ENCODE results near the gene MYBBP1A. TPM values are rescaled to one million over a fixed set of nuclear protein-coding genes. Genes with fewer than 3 reads are reported as not detected.

MYBBP1A gene
- total and polyA plus RNA-seq, 2 of the 8 experiments (the other 6 are each of a cell fraction or from before 2014, with no cell fraction given), result 46.8 to 151 TPM

DNA sequence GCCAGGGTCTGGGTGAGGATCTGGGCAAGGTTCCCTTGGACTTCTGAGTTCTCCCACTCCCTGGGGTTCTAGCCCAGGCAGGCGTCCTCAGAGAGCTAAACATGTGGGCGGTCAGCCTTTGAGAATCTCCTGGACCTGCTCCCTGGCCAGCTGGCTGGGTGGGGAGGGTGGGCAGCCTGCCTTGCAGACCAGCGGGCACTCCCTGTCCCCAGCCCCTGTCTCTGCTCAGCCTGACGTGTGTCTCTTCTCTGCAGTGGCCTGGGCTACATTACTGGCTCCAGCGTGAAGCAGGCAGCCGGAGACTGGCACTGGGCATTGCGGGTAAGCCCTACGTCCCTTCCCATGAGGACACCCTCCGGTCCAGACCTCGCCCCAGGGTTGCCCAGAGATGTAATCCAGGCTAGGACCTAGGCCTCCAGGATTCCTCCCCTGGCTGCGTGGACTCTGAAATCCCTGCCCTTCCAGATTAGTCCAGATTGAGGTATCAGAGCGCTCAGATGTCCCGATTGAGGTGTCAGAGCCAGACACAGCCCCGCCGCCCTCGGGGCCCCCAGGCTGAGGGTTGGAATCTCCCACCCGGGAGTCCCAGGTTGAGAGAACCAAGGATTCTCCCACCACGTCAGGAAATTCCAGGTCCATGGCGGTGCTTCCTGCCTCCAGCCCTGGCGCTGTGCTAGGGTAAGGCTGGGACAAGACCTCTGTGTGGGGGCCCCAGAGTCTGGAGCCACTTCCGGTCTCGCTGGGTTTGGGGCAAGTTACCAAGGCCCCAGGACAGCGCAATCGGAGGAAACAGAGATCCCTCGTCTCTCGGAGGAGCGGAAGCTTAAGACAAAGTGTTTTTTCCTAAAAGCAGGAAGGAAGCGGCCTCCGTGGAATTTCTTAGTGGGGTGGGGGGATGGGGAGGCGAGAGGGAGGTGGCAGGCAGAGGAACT lies 24.1 kb downstream of the MYBBP1A start:
- Histone ChIP-seq H3K14ac (ENCODE audit: insufficient read length) (no peak overlapping the region), H2BK15ac (ENCODE audit: low read length) (no peak overlapping the region), H3K4me1 (replicated peaks in 1 of 4; ENCODE audit: control insufficient read depth in 3 of 4, insufficient read depth in 4 of 4, low read length in 3 of 4) (peaks cover 0 to 17% (median 9%) of the 10 kb centered on the region in 4 experiments; a peak in 6 of 7 replicates), H3K79me2 (ENCODE audit: control insufficient read depth in 1 of 2, insufficient read depth in 2 of 2, low read length in 2 of 2) (no peaks in the 10 kb centered on the region), H4K5ac (ENCODE audit: insufficient read length, low read depth, low read length) (no peak overlapping the region), H2AK5ac (ENCODE audit: low read depth, low read length) (no peak overlapping the region), H2BK12ac (ENCODE audit: low read depth, low read length) (no peak overlapping the region), H3K4me2 (ENCODE audit: insufficient read depth in 1 of 2, low read depth in 2 of 2, low read length in 2 of 2) (no peak overlapping the region), H3K23ac (ENCODE audit: insufficient read length) (no peak overlapping the region), H3K23me2 (ENCODE audit: low read depth, low read length) (no peaks in the 10 kb centered on the region; the same call in 1 of the 2 replicates), H3K27me3 (replicated peaks in 1 of 4; ENCODE audit: control insufficient read depth in 3 of 4, extremely low read depth in 1 of 4, insufficient read depth in 3 of 4, low read length in 3 of 4) (peaks cover 0 to 45% (median 28%) of the 10 kb centered on the region in 4 experiments; a peak in 5 of 7 replicates), H3K27ac (ENCODE audit: low read depth, low read length) (no peak overlapping the region), H3K4ac (replicated peaks; ENCODE audit: insufficient read length, low read depth, low read length) (no peak overlapping the region), H2BK120ac (replicated peaks; ENCODE audit: low read depth, low read length) (no peak overlapping the region), H3K18ac (ENCODE audit: extremely low read depth, low read length) (no peak overlapping the region), H4K8ac (ENCODE audit: extremely low read depth, insufficient read depth, low read length) (no peak overlapping the region; the same call in 1 of the 2 replicates), H3K56ac (replicated peaks; ENCODE audit: insufficient read length, low read depth, low read length) (no peak overlapping the region), H2BK20ac (ENCODE audit: low read length) (no peak overlapping the region), H3K79me1 (ENCODE audit: low read depth, low read length) (no peaks in the 10 kb centered on the region), H3K4me3 (ENCODE audit: extremely low read depth in 1 of 4, insufficient read depth in 2 of 4, low read depth in 3 of 4, low read length in 4 of 4) (no peak overlapping the region), H2AFZ (ENCODE audit: low read length) (no peak overlapping the region), H3K9ac (replicated peaks in 1 of 4; ENCODE audit: extremely low read depth in 1 of 4, low read depth in 3 of 4, low read length in 3 of 4) (no peak overlapping the region), H3K9me3 (ENCODE audit: insufficient read depth in 2 of 2, low read depth in 1 of 2, low read length in 1 of 2) (no peaks in the 10 kb centered on the region), H2BK5ac (ENCODE audit: low read depth, low read length) (no peak overlapping the region; the same call in 1 of the 2 replicates), H4K20me1 (replicated peaks in 1 of 2; ENCODE audit: control insufficient read depth in 1 of 2, insufficient read depth in 2 of 2, low read length in 2 of 2) (peaks cover 0 to 5% of the 10 kb centered on the region in 2 experiments), H3K36me3 (ENCODE audit: control insufficient read depth in 2 of 4, insufficient read depth in 4 of 4, low read length in 3 of 4) (no peaks in the 10 kb centered on the region), H4K91ac (replicated peaks; ENCODE audit: insufficient read length, low read length) (no peak overlapping the region)
- POLR2A ChIA-PET (ENCODE audit: partially characterized antibody), result interaction anchor here (32.8 to 37.1 kb wide), 2 partner anchors 2 to 16 kb away, joined by 546 read pairs; partner anchors contain the start of genes GGT6 and MYBBP1A
- FAIRE-seq, result no peak
- TF ChIP-seq YY1 (IDR thresholded peaks at IDR 0.05; ENCODE audit: low read depth, low read length), result no peak
- TF ChIP-seq SP1 (IDR thresholded peaks at IDR 0.05; ENCODE audit: low read depth, low read length), result no peak
- TF ChIP-seq RXRA (IDR thresholded peaks at IDR 0.05; ENCODE audit: insufficient read depth, low read depth, low read length), result no peak
- TF ChIP-seq SIRT6 (IDR thresholded peaks at IDR 0.05; ENCODE audit: low read length), result no peak
- TF ChIP-seq EP300 (IDR thresholded peaks at IDR 0.05; ENCODE audit: borderline replicate concordance in 1 of 2, low read depth in 2 of 2, low read length in 2 of 2), result no peak
- TF ChIP-seq GTF2F1 (IDR thresholded peaks at IDR 0.05; ENCODE audit: borderline replicate concordance, low read depth, low read length), result no peak
- TF ChIP-seq, protein P1, sequence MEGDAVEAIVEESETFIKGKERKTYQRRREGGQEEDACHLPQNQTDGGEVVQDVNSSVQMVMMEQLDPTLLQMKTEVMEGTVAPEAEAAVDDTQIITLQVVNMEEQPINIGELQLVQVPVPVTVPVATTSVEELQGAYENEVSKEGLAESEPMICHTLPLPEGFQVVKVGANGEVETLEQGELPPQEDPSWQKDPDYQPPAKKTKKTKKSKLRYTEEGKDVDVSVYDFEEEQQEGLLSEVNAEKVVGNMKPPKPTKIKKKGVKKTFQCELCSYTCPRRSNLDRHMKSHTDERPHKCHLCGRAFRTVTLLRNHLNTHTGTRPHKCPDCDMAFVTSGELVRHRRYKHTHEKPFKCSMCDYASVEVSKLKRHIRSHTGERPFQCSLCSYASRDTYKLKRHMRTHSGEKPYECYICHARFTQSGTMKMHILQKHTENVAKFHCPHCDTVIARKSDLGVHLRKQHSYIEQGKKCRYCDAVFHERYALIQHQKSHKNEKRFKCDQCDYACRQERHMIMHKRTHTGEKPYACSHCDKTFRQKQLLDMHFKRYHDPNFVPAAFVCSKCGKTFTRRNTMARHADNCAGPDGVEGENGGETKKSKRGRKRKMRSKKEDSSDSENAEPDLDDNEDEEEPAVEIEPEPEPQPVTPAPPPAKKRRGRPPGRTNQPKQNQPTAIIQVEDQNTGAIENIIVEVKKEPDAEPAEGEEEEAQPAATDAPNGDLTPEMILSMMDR (IDR thresholded peaks at IDR 0.05; ENCODE audit: control extremely low read depth in 1 of 3, insufficient read depth in 1 of 3, low read depth in 1 of 3, low read length in 3 of 3), result no peak
- no peak for TF ChIP-seq KDM4A (IDR thresholded peaks at IDR 0.05; ENCODE audit: low read depth, low read length, severe bottlenecking)
- no peak for DNase-seq (ENCODE audit: low read depth in 1 of 2, low spot score in 2 of 2)
- WGBS, 2 experiments (ENCODE audit: extremely low coverage in 1 of 2, insufficient coverage in 1 of 2, insufficient read length in 1 of 2, insufficient replicate concordance in 2 of 2, low coverage in 1 of 2, low lambda C conversion rate in 2 of 2, missing lambda C conversion rate in 1 of 2), result 84% methylated on average over 29 of the region's 30 CpGs; no CpG with 5 or more reads in 1 of the 2 experiments
- CTCF ChIA-PET (ENCODE audit: partially characterized antibody), result no interaction called here
